ENCODE data around the gene CREBRF.
"Not testable (repeated sequence)": the region's sequence is repeated elsewhere in the genome, so short reads cannot be mapped to it uniquely, and the experiment has no call there.

The CREBRF gene

DNA sequence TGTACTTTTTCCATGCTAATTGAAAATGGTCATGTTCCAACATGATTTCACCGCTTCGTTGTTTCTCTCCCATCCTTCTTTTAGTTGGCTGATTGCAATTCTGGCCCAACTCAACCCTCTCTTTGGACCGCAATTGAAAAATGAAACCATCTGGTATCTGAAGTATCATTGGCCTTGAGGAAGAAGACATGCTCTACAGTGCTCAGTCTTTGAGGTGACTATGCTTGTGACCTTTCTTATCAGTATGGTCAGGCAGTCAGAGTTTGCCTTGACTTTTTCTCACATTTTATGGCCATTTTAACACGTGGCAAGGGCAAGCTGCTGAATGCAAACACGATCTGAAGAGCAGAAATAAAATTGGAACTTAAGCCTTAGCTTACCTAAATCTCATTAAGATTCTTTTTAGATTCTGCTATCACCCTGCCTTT is 36.0 kb upstream of the CREBRF start:
- Histone ChIP-seq H3K4me3 (ENCODE audit: low read length) (no peak overlapping the region), H3K27me3 (ENCODE audit: control insufficient read depth, insufficient read depth, low read length) (no peaks in the 10 kb centered on the region), H3K27ac (ENCODE audit: low read depth, low read length) (peak overlapping the region; percentile 51), H3K36me3 (ENCODE audit: control insufficient read depth, insufficient read depth, low read length) (peaks cover 3% of the 10 kb centered on the region), H3K9ac (ENCODE audit: low read length) (no peak overlapping the region), H3K4me1 (ENCODE audit: control insufficient read depth, insufficient read depth, low read length) (peaks cover 18% of the 10 kb centered on the region)

- Histone ChIP-seq H3K27ac (ENCODE audit: low read depth, low read length) (peak overlapping the region; percentile 51), H3K36me3 (ENCODE audit: control insufficient read depth, insufficient read depth, low read length) (peaks cover 3% of the 10 kb centered on the region), H3K4me3 (ENCODE audit: low read length) (no peak overlapping the region), H3K9ac (ENCODE audit: low read length) (no peak overlapping the region), H3K4me1 (ENCODE audit: control insufficient read depth, insufficient read depth, low read length) (peaks cover 17% of the 10 kb centered on the region), H3K27me3 (ENCODE audit: control insufficient read depth, insufficient read depth, low read length) (no peaks in the 10 kb centered on the region)
These were observed 35.5 kb upstream of the CREBRF start for GRCh38 chr5:173020643-173021042.

GRCh38 chr5:173025651-173026050 is 30.5 kb upstream of the CREBRF start:
- no peak overlapping the region for H3K27ac ChIP-seq (ENCODE audit: low read depth, low read length)
- H3K9ac ChIP-seq (ENCODE audit: low read length) = no peak overlapping the region
- peaks cover 3% of the 10 kb centered on the region for H3K36me3 ChIP-seq (ENCODE audit: control insufficient read depth, insufficient read depth, low read length)
- H3K4me3 ChIP-seq (ENCODE audit: low read length) = no peak overlapping the region
- H3K27me3 ChIP-seq (ENCODE audit: control insufficient read depth, insufficient read depth, low read length) = no peaks in the 10 kb centered on the region
- H3K4me1 ChIP-seq (ENCODE audit: control insufficient read depth, insufficient read depth, low read length) = peaks cover 6% of the 10 kb centered on the region

DNA sequence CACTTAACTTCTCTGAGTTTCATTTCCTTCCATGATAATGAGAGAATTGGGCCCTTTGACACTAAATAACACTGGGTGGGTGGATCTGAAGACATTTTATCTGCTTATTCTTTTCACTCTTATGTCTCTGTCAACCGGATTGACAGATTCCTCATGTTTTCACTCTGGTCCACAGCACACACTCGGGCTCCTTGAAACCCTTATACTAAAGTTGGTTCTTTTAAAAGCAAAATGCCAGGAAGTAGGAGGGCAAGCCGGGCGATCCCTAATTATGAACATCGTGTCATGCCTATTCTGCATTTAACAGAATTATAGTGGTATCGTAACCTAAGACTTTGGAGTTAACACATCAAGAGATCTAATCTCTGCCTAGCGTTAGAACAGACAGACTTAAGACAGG is 28.2 kb upstream of the CREBRF start:
- H3K27ac ChIP-seq (ENCODE audit: low read depth, low read length) = no peak overlapping the region
- H3K4me3 ChIP-seq (ENCODE audit: low read length) = no peak overlapping the region
- no peaks in the 10 kb centered on the region for H3K4me1 ChIP-seq (ENCODE audit: control insufficient read depth, insufficient read depth, low read length)
- H3K9ac ChIP-seq (ENCODE audit: low read length) = no peak overlapping the region
- H3K27me3 ChIP-seq (ENCODE audit: control insufficient read depth, insufficient read depth, low read length) = no peaks in the 10 kb centered on the region
- H3K36me3 ChIP-seq (ENCODE audit: control insufficient read depth, insufficient read depth, low read length) = peaks cover under 1% of the 10 kb centered on the region

GRCh38 chr5:173028811-173029327 is 27.3 kb upstream of the CREBRF start:
- Histone ChIP-seq H3K4me3 (ENCODE audit: low read length) (no peak overlapping the region), H3K4me1 (ENCODE audit: control insufficient read depth, insufficient read depth, low read length) (no peaks in the 10 kb centered on the region), H3K36me3 (ENCODE audit: control insufficient read depth, insufficient read depth, low read length) (no peaks in the 10 kb centered on the region), H3K9ac (ENCODE audit: low read length) (no peak overlapping the region), H3K27ac (ENCODE audit: low read depth, low read length) (no peak overlapping the region), H3K27me3 (ENCODE audit: control insufficient read depth, insufficient read depth, low read length) (no peaks in the 10 kb centered on the region)

GRCh38 chr5:173029499-173029921 is 26.6 kb upstream of the CREBRF start:
- H3K4me3 ChIP-seq (ENCODE audit: low read length) = no peak overlapping the region
- no peak overlapping the region for H3K27ac ChIP-seq (ENCODE audit: low read depth, low read length)
- no peaks in the 10 kb centered on the region for H3K36me3 ChIP-seq (ENCODE audit: control insufficient read depth, insufficient read depth, low read length)
- no peaks in the 10 kb centered on the region for H3K27me3 ChIP-seq (ENCODE audit: control insufficient read depth, insufficient read depth, low read length)
- no peak overlapping the region for H3K9ac ChIP-seq (ENCODE audit: low read length)
- no peaks in the 10 kb centered on the region for H3K4me1 ChIP-seq (ENCODE audit: control insufficient read depth, insufficient read depth, low read length)

DNA sequence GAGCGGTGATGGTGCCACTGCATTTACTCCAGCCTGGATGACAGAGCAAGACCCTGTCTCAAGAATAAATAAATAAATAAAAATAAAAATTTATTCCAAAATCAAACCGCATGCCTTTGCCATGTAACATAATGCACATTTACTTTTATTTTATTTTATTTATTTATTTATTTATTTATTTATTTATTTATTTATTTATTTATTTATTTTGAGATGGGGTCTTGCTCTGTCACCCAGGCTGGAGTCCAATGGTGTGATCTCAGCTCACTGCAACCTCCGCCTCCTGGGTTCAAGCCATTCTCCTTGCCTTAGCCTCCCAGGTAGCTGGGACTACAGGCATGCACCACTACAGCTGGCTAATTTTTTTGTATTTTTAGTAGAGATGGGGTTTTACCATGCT is 24.1 kb upstream of the CREBRF start:
- H3K4me3 ChIP-seq (ENCODE audit: low read length); H3K36me3 ChIP-seq (ENCODE audit: control insufficient read depth, insufficient read depth, low read length); H3K27ac ChIP-seq (ENCODE audit: low read depth, low read length); H3K4me1 ChIP-seq (ENCODE audit: control insufficient read depth, insufficient read depth, low read length); H3K27me3 ChIP-seq (ENCODE audit: control insufficient read depth, insufficient read depth, low read length); H3K9ac ChIP-seq (ENCODE audit: low read length): not testable (repeated sequence)

GRCh38 chr5:173032730-173033129 is 23.4 kb upstream of the CREBRF start:
- Histone ChIP-seq H3K27me3 (ENCODE audit: control insufficient read depth, insufficient read depth, low read length) (no peaks in the 10 kb centered on the region), H3K4me1 (ENCODE audit: control insufficient read depth, insufficient read depth, low read length) (no peaks in the 10 kb centered on the region), H3K36me3 (ENCODE audit: control insufficient read depth, insufficient read depth, low read length) (no peaks in the 10 kb centered on the region), H3K4me3 (ENCODE audit: low read length) (no peak overlapping the region), H3K9ac (ENCODE audit: low read length) (no peak overlapping the region), H3K27ac (ENCODE audit: low read depth, low read length) (no peak overlapping the region)

GRCh38 chr5:173033923-173034322 is 22.2 kb upstream of the CREBRF start:
- Histone ChIP-seq H3K27ac (ENCODE audit: low read depth, low read length) (no peak overlapping the region), H3K9ac (ENCODE audit: low read length) (no peak overlapping the region), H3K4me3 (ENCODE audit: low read length) (no peak overlapping the region), H3K4me1 (ENCODE audit: control insufficient read depth, insufficient read depth, low read length) (no peaks in the 10 kb centered on the region), H3K27me3 (ENCODE audit: control insufficient read depth, insufficient read depth, low read length) (no peaks in the 10 kb centered on the region), H3K36me3 (ENCODE audit: control insufficient read depth, insufficient read depth, low read length) (no peaks in the 10 kb centered on the region)

DNA sequence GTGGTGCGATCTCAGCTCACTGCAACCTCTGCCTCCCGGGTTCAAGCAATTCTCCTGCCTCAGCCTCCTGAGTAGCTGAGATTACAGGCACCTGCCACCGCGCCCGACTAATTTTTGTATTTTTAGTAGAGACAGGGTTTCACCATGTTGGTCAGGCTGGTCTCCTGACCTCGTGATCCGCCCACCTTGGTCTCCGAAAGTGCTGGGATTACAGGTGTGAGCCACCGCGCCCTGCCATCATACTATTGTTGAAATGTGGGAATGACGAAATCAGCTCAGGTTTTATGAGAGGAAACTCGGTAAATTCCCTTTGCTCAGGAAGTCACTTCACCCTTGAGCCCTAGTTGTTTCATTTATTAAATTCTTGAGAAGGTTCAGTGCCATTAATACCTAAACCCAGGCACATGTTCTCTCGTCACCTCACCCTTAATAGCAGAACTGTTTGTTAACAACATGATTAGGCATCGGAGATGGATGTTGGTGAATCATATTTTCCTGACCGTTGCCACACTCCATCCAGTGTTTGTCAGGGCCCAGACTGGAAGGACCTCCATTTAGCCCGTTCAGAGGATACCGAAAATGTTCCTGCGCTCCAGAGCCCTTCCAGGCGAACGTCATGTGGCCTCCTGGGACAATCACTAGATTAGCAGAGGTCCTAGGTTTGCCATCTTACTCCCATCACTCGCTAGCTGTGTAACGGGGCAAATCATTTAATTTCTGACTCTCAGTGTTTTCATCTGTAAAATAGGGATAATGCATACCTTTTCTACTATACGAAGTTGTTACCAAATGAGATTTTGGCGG is 20.0 kb upstream of the CREBRF start:
- no peaks in the 10 kb centered on the region for H3K4me1 ChIP-seq (ENCODE audit: control insufficient read depth, insufficient read depth, low read length)
- no peaks in the 10 kb centered on the region for H3K36me3 ChIP-seq (ENCODE audit: control insufficient read depth, insufficient read depth, low read length)
- H3K9ac ChIP-seq (ENCODE audit: low read length) = no peak overlapping the region
- H3K4me3 ChIP-seq (ENCODE audit: low read length) = no peak overlapping the region
- no peak overlapping the region for H3K27ac ChIP-seq (ENCODE audit: low read depth, low read length)
- no peaks in the 10 kb centered on the region for H3K27me3 ChIP-seq (ENCODE audit: control insufficient read depth, insufficient read depth, low read length)

- Histone ChIP-seq H3K36me3 (ENCODE audit: control insufficient read depth, insufficient read depth, low read length) (no peaks in the 10 kb centered on the region), H3K27me3 (ENCODE audit: control insufficient read depth, insufficient read depth, low read length) (no peaks in the 10 kb centered on the region), H3K27ac (ENCODE audit: low read depth, low read length) (no peak overlapping the region), H3K4me3 (ENCODE audit: low read length) (no peak overlapping the region), H3K4me1 (ENCODE audit: control insufficient read depth, insufficient read depth, low read length) (no peaks in the 10 kb centered on the region), H3K9ac (ENCODE audit: low read length) (no peak overlapping the region)
These were observed 17.0 kb upstream of the CREBRF start for GRCh38 chr5:173039188-173039587.

GRCh38 chr5:173039964-173040363 is 16.2 kb upstream of the CREBRF start:
- Histone ChIP-seq H3K36me3 (ENCODE audit: control insufficient read depth, insufficient read depth, low read length) (no peaks in the 10 kb centered on the region), H3K4me1 (ENCODE audit: control insufficient read depth, insufficient read depth, low read length) (no peaks in the 10 kb centered on the region), H3K27me3 (ENCODE audit: control insufficient read depth, insufficient read depth, low read length) (no peaks in the 10 kb centered on the region), H3K4me3 (ENCODE audit: low read length) (no peak overlapping the region), H3K9ac (ENCODE audit: low read length) (no peak overlapping the region), H3K27ac (ENCODE audit: low read depth, low read length) (no peak overlapping the region)
